HEK293 (cell line): ENCODE measurements around the gene AFF2.

ENCODE experiments used
- CTCF ChIA-PET: fragments of 350-600 bp; formaldehyde crosslinking; extraction: SDS; loops from one replicate; lab custom pipeline; 2021; ENCODE audit warnings: antibody characterized with exemption; lab: Yijun Ruan, JAX
- POLR2A ChIA-PET: fragments of 300-600 bp; formaldehyde crosslinking; extraction: SDS; loops from one replicate; lab custom pipeline; 2020; ENCODE audit warnings: antibody characterized with exemption, inconsistent platforms; lab: Yijun Ruan, JAX
- H3K27ac ChIP-seq: fragments of 200-500 bp; sonication (Bioruptor generic); 2 replicates; pipeline ENCODE4 v1.5.1; 2014; ENCODE audit warnings: low read depth, low read length, control low read depth, inconsistent platforms; ENCODE audit errors: extremely low read depth
- H3K36me3 ChIP-seq, 2 experiments: fragments of 200-500 bp in 1 of 2; sonication (Bioruptor generic) in 1 of 2; 1 replicate in 1 of 2; 2 replicates in 1 of 2; pipeline ENCODE4 v1.5.1; 2014 to 2017; ENCODE audit warnings: inconsistent platforms in 2 of 2, low read length in 2 of 2; ENCODE audit not compliant: control insufficient read depth in 2 of 2, insufficient read depth in 1 of 2
- H3K4me1 ChIP-seq: fragments of 200-500 bp; sonication (Bioruptor generic); 2 replicates; pipeline ENCODE4 v1.5.1; 2014; ENCODE audit warnings: mild to moderate bottlenecking, low read length, inconsistent platforms; ENCODE audit not compliant: control insufficient read depth, insufficient read depth
- H3K4me3 ChIP-seq: 2 replicates; pipeline ENCODE4 v1.5.1; 2011; ENCODE audit warnings: low read depth, mild to moderate bottlenecking, control low read depth, low read length, moderate library complexity
- H3K9me3 ChIP-seq: fragments of 200-500 bp; sonication (Bioruptor generic); 2 replicates; pipeline ENCODE4 v1.5.1; 2014; ENCODE audit warnings: low read depth, low read length, inconsistent platforms; ENCODE audit not compliant: control insufficient read depth, insufficient read depth
- BCL11B ChIP-seq: fragments of 450-650 bp; formaldehyde crosslinking; IDR thresholded peaks from 2 replicates; pipeline ENCODE4 v1.5.1; 2016; ENCODE audit warnings: low read depth, missing biosample characterization, missing genetic modification characterization
- GFI1B ChIP-seq: fragments of 450-650 bp; formaldehyde crosslinking; IDR thresholded peaks from 2 replicates; pipeline ENCODE4 v1.5.1; 2016; ENCODE audit warnings: missing biosample characterization, missing genetic modification characterization
- HOXD13 ChIP-seq: sonication (generic); formaldehyde crosslinking; IDR thresholded peaks from 2 replicates; pipeline ENCODE4 v1.8.0; 2022; ENCODE audit warnings: missing genetic modification reagents, borderline replicate concordance
- KLF16 ChIP-seq: fragments of 450-650 bp; formaldehyde crosslinking; IDR thresholded peaks from 2 replicates; pipeline ENCODE4 v1.5.1; 2017; ENCODE audit warnings: missing biosample characterization, missing genetic modification characterization
- SCRT1 ChIP-seq: fragments of 450-650 bp; formaldehyde crosslinking; IDR thresholded peaks from 2 replicates; pipeline ENCODE4 v1.5.1; 2016; ENCODE audit warnings: missing biosample characterization, missing genetic modification characterization, borderline replicate concordance
- SP7 ChIP-seq: fragments of 450-650 bp; formaldehyde crosslinking; IDR thresholded peaks from 2 replicates; pipeline ENCODE4 v1.5.1; 2016; ENCODE audit warnings: missing biosample characterization, missing genetic modification characterization
- TRIM28 ChIP-seq: IDR thresholded peaks from 2 replicates; pipeline ENCODE4 v1.6.1; 2011; ENCODE audit warnings: low read length, control low read depth, borderline replicate concordance
- ZBTB21 ChIP-seq: fragments of 450-650 bp; formaldehyde crosslinking; IDR thresholded peaks from 2 replicates; pipeline ENCODE4 v1.5.1; 2017; ENCODE audit warnings: missing biosample characterization, missing genetic modification characterization
- ZFP3 ChIP-seq: fragments of 450-650 bp; formaldehyde crosslinking; IDR thresholded peaks from 2 replicates; pipeline ENCODE4 v1.5.1; 2016; ENCODE audit warnings: low read depth, missing biosample characterization, missing genetic modification characterization
- ZNF112 ChIP-seq: fragments of 450-650 bp; formaldehyde crosslinking; IDR thresholded peaks from 2 replicates; pipeline ENCODE4 v1.5.0; 2017; ENCODE audit warnings: missing biosample characterization, missing genetic modification characterization
- ZNF146 ChIP-seq: fragments of 450-650 bp; formaldehyde crosslinking; IDR thresholded peaks from 2 replicates; pipeline ENCODE4 v1.5.1; 2016; ENCODE audit warnings: missing biosample characterization, missing genetic modification characterization
- ZNF16 ChIP-seq: fragments of 450-650 bp; formaldehyde crosslinking; IDR thresholded peaks from 2 replicates; pipeline ENCODE4 v1.5.1; 2016; ENCODE audit warnings: low read depth, missing biosample characterization, missing genetic modification characterization
- ZNF175 ChIP-seq: fragments of 450-650 bp; formaldehyde crosslinking; IDR thresholded peaks from 2 replicates; pipeline ENCODE4 v1.5.1; 2016; ENCODE audit warnings: missing biosample characterization, missing genetic modification characterization
- ZNF214 ChIP-seq: fragments of 450-650 bp; formaldehyde crosslinking; IDR thresholded peaks from 2 replicates; pipeline ENCODE4 v1.5.1; 2017; ENCODE audit warnings: missing biosample characterization, mild to moderate bottlenecking, missing genetic modification characterization, borderline replicate concordance
- ZNF341 ChIP-seq: fragments of 450-650 bp; formaldehyde crosslinking; IDR thresholded peaks from 2 replicates; pipeline ENCODE4; 2016; ENCODE audit warnings: low read depth, missing biosample characterization, missing genetic modification characterization
- ZNF544 ChIP-seq: fragments of 450-650 bp; formaldehyde crosslinking; IDR thresholded peaks from 2 replicates; pipeline ENCODE4 v1.5.0; 2017; ENCODE audit warnings: missing biosample characterization, missing genetic modification characterization
- ZNF600 ChIP-seq: fragments of 450-650 bp; formaldehyde crosslinking; IDR thresholded peaks from 2 replicates; pipeline ENCODE4 v1.5.1; 2016; ENCODE audit warnings: missing biosample characterization, missing genetic modification characterization
- ZNF629 ChIP-seq: fragments of 450-650 bp; formaldehyde crosslinking; IDR thresholded peaks from 2 replicates; pipeline ENCODE4 v1.5.1; 2017; ENCODE audit warnings: missing biosample characterization, missing genetic modification characterization
- ZNF677 ChIP-seq: fragments of 450-650 bp; IDR thresholded peaks from 2 replicates; pipeline ENCODE4 v1.5.0; 2018; ENCODE audit warnings: missing biosample characterization, mild to moderate bottlenecking, missing genetic modification characterization, moderate library complexity
- ZNF785 ChIP-seq: fragments of 450-650 bp; formaldehyde crosslinking; IDR thresholded peaks from 2 replicates; pipeline ENCODE4 v1.5.1; 2016; ENCODE audit warnings: missing biosample characterization, missing genetic modification characterization
- ZSCAN30 ChIP-seq: fragments of 450-650 bp; IDR thresholded peaks from 2 replicates; pipeline ENCODE4 v1.5.1; 2018; ENCODE audit warnings: missing biosample characterization, mild to moderate bottlenecking, missing genetic modification characterization, moderate library complexity
- TF ChIP-seq, protein P1 (sequence below): fragments of 450-650 bp; formaldehyde crosslinking; IDR thresholded peaks from 2 replicates; pipeline ENCODE4 v1.5.1; 2016; ENCODE audit warnings: missing biosample characterization, missing genetic modification characterization, low read depth
- TF ChIP-seq, protein P2 (sequence below): fragments of 450-650 bp; formaldehyde crosslinking; IDR thresholded peaks from 2 replicates; pipeline ENCODE4 v1.5.1; 2016; ENCODE audit warnings: missing biosample characterization, missing genetic modification characterization
- TF ChIP-seq, protein P3 (sequence below): IDR thresholded peaks from 2 replicates; pipeline ENCODE4 v1.6.1; 2011; ENCODE audit warnings: mild to moderate bottlenecking, low read depth, low read length, borderline replicate concordance
- TF ChIP-seq, protein P4 (sequence below): fragments of 450-650 bp; formaldehyde crosslinking; IDR thresholded peaks from 2 replicates; pipeline ENCODE4 v1.5.1; 2016; ENCODE audit warnings: missing biosample characterization, missing genetic modification characterization

The AFF2 gene

DNA sequence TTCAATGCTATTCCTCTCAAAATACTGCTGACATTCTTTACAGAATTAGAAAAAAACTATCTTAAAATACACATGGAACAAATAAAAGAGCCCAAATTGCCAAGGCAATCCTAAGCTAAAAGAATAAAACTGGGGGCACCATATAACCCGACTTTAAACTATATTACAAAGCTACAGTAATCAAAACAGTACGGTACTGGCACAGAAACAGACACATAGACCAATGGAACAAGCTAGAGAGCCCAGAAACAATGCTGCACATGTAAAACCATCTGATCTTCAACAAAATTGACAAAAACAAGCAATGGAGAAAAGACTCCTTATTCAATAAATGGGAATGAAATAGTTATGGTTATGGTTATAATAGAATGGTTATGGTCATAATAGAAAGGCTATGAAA, 522.1 kb downstream of the AFF2 start (continued):
- TF ChIP-seq, protein P1, sequence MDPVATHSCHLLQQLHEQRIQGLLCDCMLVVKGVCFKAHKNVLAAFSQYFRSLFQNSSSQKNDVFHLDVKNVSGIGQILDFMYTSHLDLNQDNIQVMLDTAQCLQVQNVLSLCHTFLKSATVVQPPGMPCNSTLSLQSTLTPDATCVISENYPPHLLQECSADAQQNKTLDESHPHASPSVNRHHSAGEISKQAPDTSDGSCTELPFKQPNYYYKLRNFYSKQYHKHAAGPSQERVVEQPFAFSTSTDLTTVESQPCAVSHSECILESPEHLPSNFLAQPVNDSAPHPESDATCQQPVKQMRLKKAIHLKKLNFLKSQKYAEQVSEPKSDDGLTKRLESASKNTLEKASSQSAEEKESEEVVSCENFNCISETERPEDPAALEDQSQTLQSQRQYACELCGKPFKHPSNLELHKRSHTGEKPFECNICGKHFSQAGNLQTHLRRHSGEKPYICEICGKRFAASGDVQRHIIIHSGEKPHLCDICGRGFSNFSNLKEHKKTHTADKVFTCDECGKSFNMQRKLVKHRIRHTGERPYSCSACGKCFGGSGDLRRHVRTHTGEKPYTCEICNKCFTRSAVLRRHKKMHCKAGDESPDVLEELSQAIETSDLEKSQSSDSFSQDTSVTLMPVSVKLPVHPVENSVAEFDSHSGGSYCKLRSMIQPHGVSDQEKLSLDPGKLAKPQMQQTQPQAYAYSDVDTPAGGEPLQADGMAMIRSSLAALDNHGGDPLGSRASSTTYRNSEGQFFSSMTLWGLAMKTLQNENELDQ (tag by site-specific recombination), result no peak
- TF ChIP-seq TRIM28 (peak; percentile 34; the same call in 1 of the 2 replicates), ZNF16 (tag by site-specific recombination) (no peak), ZNF629 (tag by site-specific recombination) (no peak)

- Histone ChIP-seq H3K36me3 (no peaks in the 10 kb centered on the region), H3K4me3 (no peak overlapping the region), H3K4me1 (no peaks in the 10 kb centered on the region), H3K9me3 (no peaks in the 10 kb centered on the region), H3K27ac (no peak overlapping the region)
- CTCF ChIA-PET, result no interaction called here
- POLR2A ChIA-PET, result no interaction called here
- TF ChIP-seq, protein P2, sequence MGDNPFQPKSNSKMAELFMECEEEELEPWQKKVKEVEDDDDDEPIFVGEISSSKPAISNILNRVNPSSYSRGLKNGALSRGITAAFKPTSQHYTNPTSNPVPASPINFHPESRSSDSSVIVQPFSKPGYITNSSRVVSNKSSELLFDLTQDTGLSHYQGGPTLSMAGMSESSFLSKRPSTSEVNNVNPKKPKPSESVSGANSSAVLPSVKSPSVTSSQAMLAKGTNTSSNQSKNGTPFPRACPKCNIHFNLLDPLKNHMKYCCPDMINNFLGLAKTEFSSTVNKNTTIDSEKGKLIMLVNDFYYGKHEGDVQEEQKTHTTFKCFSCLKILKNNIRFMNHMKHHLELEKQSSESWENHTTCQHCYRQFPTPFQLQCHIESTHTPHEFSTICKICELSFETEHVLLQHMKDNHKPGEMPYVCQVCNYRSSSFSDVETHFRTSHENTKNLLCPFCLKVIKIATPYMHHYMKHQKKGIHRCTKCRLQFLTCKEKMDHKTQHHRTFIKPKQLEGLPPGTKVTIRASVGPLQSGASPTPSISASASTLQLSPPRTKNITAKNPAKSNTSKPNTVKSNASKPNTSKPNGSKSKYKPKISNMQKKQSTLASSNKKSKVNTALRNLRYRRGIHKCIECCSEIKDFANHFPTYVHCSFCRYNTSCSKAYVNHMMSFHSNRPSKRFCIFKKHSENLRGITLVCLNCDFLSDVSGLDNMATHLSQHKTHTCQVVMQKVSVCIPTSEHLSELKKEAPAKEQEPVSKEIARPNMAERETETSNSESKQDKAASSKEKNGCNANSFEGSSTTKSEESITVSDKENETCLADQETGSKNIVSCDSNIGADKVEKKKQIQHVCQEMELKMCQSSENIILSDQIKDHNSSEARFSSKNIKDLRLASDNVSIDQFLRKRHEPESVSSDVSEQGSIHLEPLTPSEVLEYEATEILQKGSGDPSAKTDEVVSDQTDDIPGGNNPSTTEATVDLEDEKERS, result no peak
Observed at GRCh38 chrX:149032449-149032848, 532.0 kb downstream of the AFF2 start.

DNA sequence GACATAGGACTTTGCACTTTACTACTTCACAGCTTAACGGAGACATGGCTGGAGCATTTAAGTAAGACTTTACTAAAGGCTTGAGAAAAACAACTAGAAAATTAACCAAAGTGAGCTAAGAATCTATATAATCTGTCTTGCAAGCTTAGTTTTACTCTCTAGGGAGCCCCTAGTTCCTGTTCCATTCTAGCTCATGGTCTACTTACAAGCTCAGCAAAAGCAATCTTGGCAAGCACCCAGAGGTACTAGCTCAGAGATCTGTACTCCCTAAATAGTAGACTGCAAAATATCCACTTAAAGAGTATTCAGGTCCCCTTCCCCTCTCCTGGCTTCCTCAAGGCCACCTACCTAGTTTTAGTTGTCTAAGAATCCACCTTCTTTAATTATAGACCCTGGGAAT, 535.7 kb downstream of the AFF2 start:
- no peak for TF ChIP-seq SCRT1 (tag by site-specific recombination)
- TF ChIP-seq GFI1B (tag by site-specific recombination), result no peak
- no peak for TF ChIP-seq ZFP3 (tag by site-specific recombination)
- no peak for TF ChIP-seq ZSCAN30 (tag by site-specific recombination)
- TF ChIP-seq ZNF544 (tag by site-specific recombination), result no peak
- TF ChIP-seq HOXD13 (CRISPR knock-in tag), result no peak
- TF ChIP-seq BCL11B, result no peak
- no peak for TF ChIP-seq ZNF677 (tag by site-specific recombination)
- no peak for TF ChIP-seq ZNF146 (tag by site-specific recombination)
- TF ChIP-seq KLF16, result no peak
- no peak for TF ChIP-seq ZBTB21 (tag by site-specific recombination)
- TF ChIP-seq ZNF175 (tag by site-specific recombination), result no peak
- TF ChIP-seq, protein P3, sequence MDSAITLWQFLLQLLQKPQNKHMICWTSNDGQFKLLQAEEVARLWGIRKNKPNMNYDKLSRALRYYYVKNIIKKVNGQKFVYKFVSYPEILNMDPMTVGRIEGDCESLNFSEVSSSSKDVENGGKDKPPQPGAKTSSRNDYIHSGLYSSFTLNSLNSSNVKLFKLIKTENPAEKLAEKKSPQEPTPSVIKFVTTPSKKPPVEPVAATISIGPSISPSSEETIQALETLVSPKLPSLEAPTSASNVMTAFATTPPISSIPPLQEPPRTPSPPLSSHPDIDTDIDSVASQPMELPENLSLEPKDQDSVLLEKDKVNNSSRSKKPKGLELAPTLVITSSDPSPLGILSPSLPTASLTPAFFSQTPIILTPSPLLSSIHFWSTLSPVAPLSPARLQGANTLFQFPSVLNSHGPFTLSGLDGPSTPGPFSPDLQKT, result no peak
- no peak for TF ChIP-seq ZNF785 (tag by site-specific recombination)
- no peak for TF ChIP-seq ZNF214 (tag by site-specific recombination)
- TF ChIP-seq ZNF600, result no peak
- TF ChIP-seq, protein P4, sequence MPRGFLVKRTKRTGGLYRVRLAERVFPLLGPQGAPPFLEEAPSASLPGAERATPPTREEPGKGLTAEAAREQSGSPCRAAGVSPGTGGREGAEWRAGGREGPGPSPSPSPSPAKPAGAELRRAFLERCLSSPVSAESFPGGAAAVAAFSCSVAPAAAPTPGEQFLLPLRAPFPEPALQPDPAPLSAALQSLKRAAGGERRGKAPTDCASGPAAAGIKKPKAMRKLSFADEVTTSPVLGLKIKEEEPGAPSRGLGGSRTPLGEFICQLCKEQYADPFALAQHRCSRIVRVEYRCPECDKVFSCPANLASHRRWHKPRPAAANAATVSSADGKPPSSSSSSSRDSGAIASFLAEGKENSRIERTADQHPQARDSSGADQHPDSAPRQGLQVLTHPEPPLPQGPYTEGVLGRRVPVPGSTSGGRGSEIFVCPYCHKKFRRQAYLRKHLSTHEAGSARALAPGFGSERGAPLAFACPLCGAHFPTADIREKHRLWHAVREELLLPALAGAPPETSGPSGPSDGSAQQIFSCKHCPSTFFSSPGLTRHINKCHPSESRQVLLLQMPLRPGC (tag by site-specific recombination), result no peak
- TF ChIP-seq ZNF112 (tag by site-specific recombination), result no peak
- TF ChIP-seq ZNF341, result no peak
- no peak for TF ChIP-seq SP7 (tag by site-specific recombination)
- TF ChIP-seq, all 188 proteins: peak for 0
- Histone ChIP-seq H3K9me3 (no peaks in the 10 kb centered on the region), H3K4me3 (no peak overlapping the region), H3K36me3 (no peaks in the 10 kb centered on the region), H3K27ac (no peak overlapping the region), H3K4me1 (no peaks in the 10 kb centered on the region)
- ChIA-PET CTCF (interaction anchor here (1.4 kb wide), 1 partner anchor 12 kb away, joined by 3 read pairs; no protein-coding TSS in a partner anchor), POLR2A (no interaction called here)
